Measurements from ENCODE around the gene RAF1. TPM values are rescaled to one million over a fixed set of nuclear protein-coding genes. Genes with fewer than 3 reads are reported as not detected.
A peak's percentile ranks its signal among the peaks of the same experiment; 100 is the strongest.
"Not testable (repeated sequence)": the region's sequence is repeated elsewhere in the genome, so short reads cannot be mapped to it uniquely, and the experiment has no call there.

Gene RAF1
- total RNA-seq, 1 donor from 2014 or later: 85.0 TPM

- no peak for TF ChIP-seq CTCF (IDR thresholded peaks at IDR 0.05)
- no peaks in the 10 kb centered on the region for H3K9me3 Mint-ChIP-seq (ENCODE audit: low read depth)
- DNase-seq (ENCODE audit: low spot score): no peak
These were observed 11.3 kb upstream of the RAF1 start for GRCh38 chr3:12675115-12675810.

GRCh38 chr3:12673956-12674736 lies 10.2 kb upstream of the RAF1 start:
- H3K4me1 Mint-ChIP-seq (ENCODE audit: low read depth); DNase-seq (ENCODE audit: low spot score); H3K4me3 Mint-ChIP-seq (ENCODE audit: unreplicated experiment); H3K36me3 Mint-ChIP-seq (ENCODE audit: low read depth); H3K27me3 Mint-ChIP-seq (ENCODE audit: low read depth); H3K9me3 Mint-ChIP-seq (ENCODE audit: low read depth); H3K27ac Mint-ChIP-seq (ENCODE audit: unreplicated experiment): not testable (repeated sequence)

More at GRCh38 chr3:12675115-12675810, 11.3 kb upstream of the RAF1 start:
- Mint-ChIP-seq H3K36me3 (ENCODE audit: low read depth) (no peaks in the 10 kb centered on the region), H3K4me3 (ENCODE audit: unreplicated experiment) (no peak overlapping the region), H3K27ac (ENCODE audit: unreplicated experiment) (no peak overlapping the region), H3K27me3 (ENCODE audit: low read depth) (no peaks in the 10 kb centered on the region), H3K4me1 (ENCODE audit: low read depth) (peaks cover 7% of the 10 kb centered on the region)

- Mint-ChIP-seq H3K27ac (ENCODE audit: unreplicated experiment) (no peak overlapping the region), H3K9me3 (ENCODE audit: low read depth) (no peaks in the 10 kb centered on the region), H3K36me3 (ENCODE audit: low read depth) (no peaks in the 10 kb centered on the region), H3K27me3 (ENCODE audit: low read depth) (no peaks in the 10 kb centered on the region), H3K4me1 (ENCODE audit: low read depth) (no peaks in the 10 kb centered on the region), H3K4me3 (ENCODE audit: unreplicated experiment) (no peak overlapping the region)
- TF ChIP-seq CTCF (IDR thresholded peaks at IDR 0.05): no peak
- no peak for DNase-seq (ENCODE audit: low spot score)
These were observed 7.2 kb upstream of the RAF1 start for GRCh38 chr3:12671120-12671450.

- H3K27ac Mint-ChIP-seq (ENCODE audit: unreplicated experiment): no peak overlapping the region
- H3K27me3 Mint-ChIP-seq (ENCODE audit: low read depth): no peaks in the 10 kb centered on the region
- no peak for TF ChIP-seq CTCF (IDR thresholded peaks at IDR 0.05)
- H3K4me1 Mint-ChIP-seq (ENCODE audit: low read depth): no peaks in the 10 kb centered on the region
- H3K9me3 Mint-ChIP-seq (ENCODE audit: low read depth): no peaks in the 10 kb centered on the region
- no peaks in the 10 kb centered on the region for H3K36me3 Mint-ChIP-seq (ENCODE audit: low read depth)
- H3K4me3 Mint-ChIP-seq (ENCODE audit: unreplicated experiment): no peak overlapping the region
- DNase-seq (ENCODE audit: low spot score): no peak
These were observed 6.6 kb upstream of the RAF1 start for GRCh38 chr3:12670365-12671119.

GRCh38 chr3:12663401-12663935 lies 449 bp downstream of the RAF1 start:
- peak overlapping the region; percentile 99 for H3K27ac Mint-ChIP-seq (ENCODE audit: unreplicated experiment)
- H3K9me3 Mint-ChIP-seq (ENCODE audit: low read depth): no peaks in the 10 kb centered on the region
- peak overlapping the region; percentile 85 for H3K4me3 Mint-ChIP-seq (ENCODE audit: unreplicated experiment)
- H3K36me3 Mint-ChIP-seq (ENCODE audit: low read depth): no peaks in the 10 kb centered on the region
- DNase-seq (ENCODE audit: low spot score): peak; percentile 89
- TF ChIP-seq CTCF (IDR thresholded peaks at IDR 0.05): peak; percentile 35
- no peaks in the 10 kb centered on the region for H3K27me3 Mint-ChIP-seq (ENCODE audit: low read depth)
- H3K4me1 Mint-ChIP-seq (ENCODE audit: low read depth): peaks cover 48% of the 10 kb centered on the region
